Stimulated activated CD4-positive, alpha-beta T cell treated with anti-CD3 and anti-CD28 coated beads, Interleukin-4, amount 100 ng/mL, for 48 hours (primary cell): ENCODE measurements around the gene TNFSF11.
"Not testable (repeated sequence)": the region's sequence is repeated elsewhere in the genome, so short reads cannot be mapped to it uniquely, and the experiment has no call there.

ENCODE experiments used
- DNase-seq, 2 donors: peaks; one replicate each; pipeline ENCODE4 v3.0.0-alpha.2; 2020; ENCODE audit warnings: low read depth in 2 of 2

Gene TNFSF11

GRCh38 chr13:42560320-42560719 is 13.6 kb upstream of the TNFSF11 start:
- DNase-seq = not testable (repeated sequence)

GRCh38 chr13:42561752-42562467 is 12.0 kb upstream of the TNFSF11 start:
- DNase-seq = peak; percentile 31 to 48

- DNase-seq = no peak
Observed at GRCh38 chr13:42567906-42568305, 6.0 kb upstream of the TNFSF11 start.

GRCh38 chr13:42569576-42570344 is 4.2 kb upstream of the TNFSF11 start:
- DNase-seq = no peak

GRCh38 chr13:42571895-42572294 is 2.1 kb upstream of the TNFSF11 start:
- no peak for DNase-seq

- peak; percentile 59 to 63 for DNase-seq
Observed at GRCh38 chr13:42574435-42575311, 721 bp downstream of the TNFSF11 start.

GRCh38 chr13:42575938-42576337 is 2.0 kb downstream of the TNFSF11 start:
- no peak for DNase-seq

GRCh38 chr13:42577538-42577937 is 3.6 kb downstream of the TNFSF11 start:
- no peak for DNase-seq

GRCh38 chr13:42580644-42581043 is 6.7 kb downstream of the TNFSF11 start:
- DNase-seq = no peak

GRCh38 chr13:42581427-42581826 is 7.5 kb downstream of the TNFSF11 start:
- DNase-seq = no peak

GRCh38 chr13:42591602-42592001 is 17.6 kb downstream of the TNFSF11 start:
- DNase-seq = no peak

- no peak for DNase-seq
Observed at GRCh38 chr13:42592915-42593900, 19.3 kb downstream of the TNFSF11 start.

GRCh38 chr13:42594481-42595252 is 20.7 kb downstream of the TNFSF11 start:
- DNase-seq = peak; percentile 26 to 28

GRCh38 chr13:42595253-42595571 is 21.3 kb downstream of the TNFSF11 start:
- DNase-seq = no peak

GRCh38 chr13:42597505-42597904 is 23.6 kb downstream of the TNFSF11 start:
- DNase-seq = no peak

- DNase-seq = no peak
Observed at GRCh38 chr13:42600943-42601342, 27.0 kb downstream of the TNFSF11 start.

- DNase-seq = no peak
Observed at GRCh38 chr13:42602906-42603305, 29.0 kb downstream of the TNFSF11 start.

GRCh38 chr13:42603571-42603970 is 29.6 kb downstream of the TNFSF11 start:
- DNase-seq = no peak

- no peak for DNase-seq
Observed at GRCh38 chr13:42607546-42607945, 33.6 kb downstream of the TNFSF11 start.

- DNase-seq = no peak
Observed at GRCh38 chr13:42610649-42611048, 36.7 kb downstream of the TNFSF11 start.
